Stimulated activated CD4-positive, alpha-beta T cell treated with anti-CD3 and anti-CD28 coated beads, Interleukin-1b, Interleukin-23, amount 100 ng/mL, for 48 hours (primary cell): ENCODE results near the gene ADD3.
"Not testable (repeated sequence)": the region's sequence is repeated elsewhere in the genome, so short reads cannot be mapped to it uniquely, and the experiment has no call there.

Source experiments
- DNase-seq: peaks from one replicate; pipeline ENCODE4 v3.0.0-alpha.2; 2020

ADD3 gene

DNA sequence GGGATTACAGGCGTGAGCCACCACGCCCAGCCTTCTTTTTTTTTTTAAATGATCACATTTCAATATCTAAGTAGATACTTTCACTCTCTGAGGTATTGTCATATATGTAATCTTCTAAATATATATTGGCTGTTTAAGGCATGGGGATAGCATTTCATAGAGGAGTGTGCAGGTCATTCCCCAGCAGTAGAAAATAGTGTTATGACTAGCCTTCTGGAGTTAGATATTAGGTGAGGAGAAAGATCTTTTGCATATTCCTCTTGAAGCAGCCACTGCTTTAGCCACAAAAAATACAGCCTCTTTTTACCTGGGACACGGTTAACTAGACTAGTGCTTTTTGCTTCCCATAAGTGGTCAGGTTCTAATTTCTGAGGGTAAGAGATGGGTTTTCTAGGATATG lies 28.9 kb downstream of the ADD3 start:
- no peak for DNase-seq

GRCh38 chr10:110039254-110039653 lies 31.5 kb downstream of the ADD3 start:
- no peak for DNase-seq

DNA sequence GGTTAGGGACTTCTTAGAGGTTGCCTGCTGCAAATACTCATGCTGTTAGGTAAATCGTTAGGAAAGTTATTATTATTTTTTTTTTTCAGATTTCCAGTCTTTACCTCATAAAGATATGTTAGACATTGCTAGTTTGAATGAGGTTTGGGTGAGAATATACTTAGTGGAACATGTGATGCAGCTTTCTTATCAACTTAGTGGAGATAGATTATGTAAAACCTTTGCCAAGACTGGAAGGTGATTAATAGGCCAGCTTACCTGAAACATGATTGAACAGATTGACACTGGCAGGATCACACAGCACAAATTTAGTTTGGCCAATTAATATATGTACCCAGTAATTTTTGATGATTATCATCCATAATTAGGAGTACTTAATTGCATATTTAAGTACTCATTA lies 32.3 kb downstream of the ADD3 start:
- DNase-seq, result no peak

DNA sequence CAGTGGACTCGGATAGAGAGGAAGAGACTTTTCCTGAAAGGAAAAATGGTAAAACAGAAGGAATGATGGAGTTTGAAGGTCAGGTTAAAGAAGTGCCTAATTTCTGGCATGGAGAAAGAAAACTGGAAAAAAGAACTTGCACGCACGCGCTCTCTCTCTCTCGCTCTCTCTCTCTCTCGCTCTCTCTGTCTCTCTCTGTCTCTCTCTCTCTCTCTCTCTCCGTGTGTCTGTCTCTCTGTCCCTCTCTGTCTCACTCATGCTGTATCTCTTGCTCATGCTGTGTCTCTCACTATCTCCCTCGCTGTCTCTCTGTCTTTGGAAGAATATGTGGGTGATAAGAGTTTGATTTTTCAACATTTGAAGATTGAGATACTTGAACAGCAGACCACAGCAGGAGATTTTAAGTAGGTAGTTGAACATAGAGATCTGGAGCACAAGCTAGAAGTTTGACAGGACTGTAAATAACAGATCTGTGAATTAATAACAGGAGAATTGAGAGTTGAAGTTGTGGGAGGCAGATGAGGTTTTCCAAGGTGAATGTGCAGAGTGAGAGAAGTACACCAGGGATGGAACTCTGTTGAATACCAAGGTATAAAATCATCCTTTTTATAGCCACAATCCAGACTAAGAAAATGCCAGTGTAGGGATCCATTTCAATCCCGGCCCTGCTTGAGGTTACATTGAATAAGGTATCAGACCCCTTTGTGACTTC lies 33.1 kb downstream of the ADD3 start:
- DNase-seq, result no peak

DNA sequence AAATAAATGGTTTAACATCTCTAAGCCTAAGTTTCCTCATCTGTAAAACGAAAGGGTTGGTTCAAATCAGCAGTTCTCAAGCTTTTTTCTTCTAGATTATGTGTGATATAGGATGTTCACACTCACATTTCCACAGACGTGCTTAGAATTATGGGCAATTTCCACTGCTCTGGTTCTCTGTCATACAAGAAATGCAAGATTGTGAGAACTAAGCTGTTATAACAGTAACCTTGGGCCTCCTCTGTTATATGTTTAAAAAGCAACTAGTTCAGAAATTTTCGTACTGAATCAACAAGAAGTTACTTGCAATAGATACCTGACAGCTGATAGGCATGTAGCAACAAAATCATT lies 33.7 kb downstream of the ADD3 start:
- no peak for DNase-seq

- no peak for DNase-seq
Observed at GRCh38 chr10:110042181-110042580, 34.4 kb downstream of the ADD3 start.

- no peak for DNase-seq
Observed at GRCh38 chr10:110042891-110043290, 35.1 kb downstream of the ADD3 start.

- DNase-seq, result no peak
Observed at GRCh38 chr10:110044681-110045080, 36.9 kb downstream of the ADD3 start.

DNA sequence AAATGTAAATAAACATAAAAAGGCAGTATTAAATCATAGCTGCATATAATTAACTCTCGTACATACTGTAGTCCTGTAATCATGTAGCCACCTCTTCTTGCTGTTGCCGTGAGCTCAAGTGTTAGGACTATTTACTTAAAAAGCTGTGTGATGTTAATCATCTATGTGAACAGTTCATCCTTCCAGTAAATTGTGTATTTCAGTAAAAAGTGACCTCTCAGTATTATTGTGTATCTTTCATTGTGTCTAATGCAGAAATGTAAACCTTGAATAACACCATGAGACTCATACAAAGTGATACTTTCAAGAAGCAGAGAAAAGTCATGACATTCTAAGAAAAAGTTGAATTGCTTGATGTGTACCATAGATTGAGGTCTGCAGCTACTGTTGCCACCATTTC lies 38.0 kb downstream of the ADD3 start:
- no peak for DNase-seq

DNA sequence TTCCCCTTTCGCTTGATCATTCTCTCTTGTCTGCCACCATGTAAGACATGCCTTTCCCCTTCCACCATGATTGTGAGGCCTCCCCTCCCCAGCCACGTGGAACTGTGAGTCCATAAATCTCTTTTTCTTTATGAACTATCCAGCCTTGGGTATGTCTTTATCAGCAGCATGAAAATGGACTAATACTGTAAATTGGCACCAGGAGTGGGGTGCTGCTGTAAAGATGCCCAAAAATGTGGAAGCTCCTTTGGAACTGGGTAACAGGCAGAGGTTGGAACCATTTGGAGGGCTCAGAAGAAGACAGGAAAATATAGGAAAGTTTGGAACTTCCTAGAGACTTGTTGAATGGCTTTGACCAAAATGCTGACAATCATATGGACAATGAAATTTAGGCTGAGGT lies 40.4 kb downstream of the ADD3 start:
- not testable (repeated sequence) for DNase-seq

GRCh38 chr10:110048781-110049180 lies 41.0 kb downstream of the ADD3 start:
- no peak for DNase-seq

DNA sequence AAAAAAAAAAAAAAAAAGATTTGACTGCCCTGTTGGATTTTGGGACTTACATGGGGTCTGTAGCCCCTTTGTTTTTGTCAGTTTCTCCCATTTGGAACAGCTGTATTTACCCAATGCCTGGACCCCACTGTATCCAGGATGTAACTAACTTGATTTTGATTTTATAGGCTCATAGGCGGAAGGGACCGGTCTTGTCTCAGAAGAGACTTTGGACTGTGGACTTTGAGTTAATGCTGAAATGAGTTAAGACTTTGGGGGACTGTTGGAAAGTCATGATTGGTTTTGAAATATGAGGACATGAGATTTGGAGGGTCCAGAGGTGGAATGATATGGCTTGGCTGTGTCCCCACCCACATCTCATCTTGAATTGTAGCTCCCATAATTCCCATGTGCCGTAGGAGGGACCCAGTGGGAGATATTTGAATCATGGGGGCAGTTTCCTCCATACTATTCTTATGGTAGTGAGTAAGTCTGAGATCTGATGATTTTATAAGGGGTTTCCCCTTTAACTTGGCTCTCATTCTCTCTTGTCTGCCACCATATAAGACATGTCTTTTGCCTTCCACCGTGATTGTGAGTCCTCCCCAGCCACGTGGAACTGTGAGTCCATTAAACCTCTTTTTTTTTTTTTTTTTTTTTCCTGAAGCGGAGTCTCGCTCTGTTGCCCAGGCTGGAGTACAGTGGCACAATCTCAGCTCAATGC lies 42.3 kb downstream of the ADD3 start:
- DNase-seq, result not testable (repeated sequence)

GRCh38 chr10:110051487-110051886 lies 43.7 kb downstream of the ADD3 start:
- no peak for DNase-seq

GRCh38 chr10:110052916-110053315 lies 45.1 kb downstream of the ADD3 start:
- DNase-seq, result no peak

DNA sequence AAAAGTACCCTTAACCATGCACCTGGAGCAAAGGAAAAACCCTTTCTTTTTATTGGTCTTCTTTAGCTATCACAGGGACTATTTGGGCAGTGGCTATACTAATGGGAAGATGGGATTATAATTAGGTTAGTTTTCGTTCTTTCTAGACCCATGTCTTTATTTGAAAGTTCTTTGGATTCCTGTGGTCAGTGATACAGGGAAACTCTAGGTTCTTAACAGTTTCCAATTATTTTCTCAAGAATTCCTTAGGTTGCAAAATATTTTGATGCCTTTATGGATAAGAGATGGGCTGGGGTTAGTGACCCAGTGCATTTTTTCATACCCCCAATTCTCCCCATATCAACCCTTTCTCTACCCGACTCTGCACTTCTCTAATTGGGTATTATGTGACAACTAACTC lies 49.0 kb downstream of the ADD3 start:
- no peak for DNase-seq

GRCh38 chr10:110057456-110057855 lies 49.7 kb downstream of the ADD3 start:
- no peak for DNase-seq

DNA sequence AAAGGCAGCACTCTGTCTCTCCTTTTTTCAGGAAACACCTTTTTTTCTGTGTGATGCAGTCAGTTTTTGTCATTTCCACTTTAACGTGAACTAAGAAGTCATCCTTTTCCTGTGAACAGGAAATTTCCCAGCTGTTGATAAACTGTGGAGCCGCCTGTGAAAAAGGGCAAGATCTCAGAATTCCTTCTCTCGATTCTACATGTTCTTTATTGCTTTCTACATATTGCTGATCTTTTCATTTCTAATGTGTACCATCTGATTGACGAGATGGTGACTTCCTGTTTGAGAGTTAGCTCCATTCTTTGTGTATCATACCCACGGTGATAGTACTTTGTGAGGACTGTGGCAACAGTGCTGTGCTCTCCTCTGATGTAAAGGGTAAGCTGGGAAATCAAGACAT lies 50.4 kb downstream of the ADD3 start:
- no peak for DNase-seq

DNA sequence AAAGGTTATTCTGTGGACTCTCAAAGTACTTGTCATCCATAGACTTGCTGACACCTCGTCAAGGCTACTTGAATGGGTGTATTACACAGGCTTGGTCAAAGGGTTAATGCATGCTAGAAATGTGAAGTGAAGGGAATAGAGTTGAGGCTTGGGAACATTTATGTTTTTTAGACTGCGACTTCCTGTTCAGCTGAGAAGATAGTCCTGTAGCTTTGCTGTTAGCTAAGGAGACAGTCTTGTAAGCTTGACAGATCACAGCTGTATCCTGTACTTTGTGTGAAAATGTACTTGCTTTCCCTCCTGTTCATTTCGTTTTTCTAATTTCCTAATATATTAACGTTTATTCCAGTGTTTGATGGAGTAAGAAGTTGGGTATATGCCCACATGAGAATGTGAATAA lies 52.1 kb downstream of the ADD3 start:
- no peak for DNase-seq

GRCh38 chr10:110061687-110062086 lies 53.9 kb downstream of the ADD3 start:
- no peak for DNase-seq

DNA sequence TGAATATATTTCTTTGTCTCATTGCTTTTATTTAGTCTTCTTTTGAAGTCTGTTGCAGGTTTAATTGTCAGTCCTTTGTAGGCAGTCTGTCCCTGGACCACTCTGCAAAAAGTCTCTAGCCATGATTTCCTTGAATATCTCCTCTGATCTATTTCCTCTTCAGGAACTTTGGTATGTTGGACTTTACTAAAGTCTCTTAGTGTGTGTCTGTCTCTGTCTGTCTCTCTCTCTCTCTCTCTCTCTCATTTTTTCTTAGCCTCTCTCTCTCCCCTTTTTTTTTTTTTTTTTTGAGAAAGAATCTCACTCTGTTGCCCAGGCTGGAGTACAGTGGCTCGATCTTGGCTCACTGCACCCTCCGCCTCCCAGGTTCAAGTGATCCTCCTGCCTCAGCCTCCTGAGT lies 57.5 kb downstream of the ADD3 start:
- no peak for DNase-seq

GRCh38 chr10:110067960-110068770 lies 60.4 kb downstream of the ADD3 start:
- DNase-seq, result peak; percentile 48

- DNase-seq, result no peak
Observed at GRCh38 chr10:110068780-110069179, 61.0 kb downstream of the ADD3 start.

- no peak for DNase-seq
Observed at GRCh38 chr10:110069502-110069982, 61.8 kb downstream of the ADD3 start.

DNA sequence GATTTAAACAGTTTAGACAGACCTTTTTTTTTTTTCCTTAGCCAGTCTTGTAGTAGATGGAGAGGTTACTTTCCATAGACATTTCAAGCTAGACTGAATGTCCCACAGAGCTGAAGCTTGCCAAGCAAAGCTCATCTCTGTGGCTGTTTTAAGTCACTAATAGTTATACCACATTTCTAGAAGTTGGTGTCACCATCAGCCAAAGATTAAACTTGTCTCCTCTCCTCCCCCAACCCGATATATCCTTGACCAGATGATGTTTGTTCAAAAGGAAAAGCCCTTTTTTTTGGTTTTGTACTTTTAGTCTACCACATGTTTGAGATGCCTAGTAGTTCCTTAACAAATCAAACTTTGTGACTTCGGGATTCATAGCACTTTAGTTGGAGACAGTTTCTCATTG lies 66.1 kb downstream of the ADD3 start:
- no peak for DNase-seq
